Astrocyte (in vitro differentiated cells and primary cell): ENCODE data around the gene PSRC1. TPM values are rescaled to one million over a fixed set of nuclear protein-coding genes. Genes with fewer than 3 reads are reported as not detected.

Source experiments
- DNase-seq: peaks from one replicate; pipeline ENCODE4 v3.0.0-alpha.2; 2010; ENCODE audit warnings: low read depth
- FAIRE-seq: peaks from 2 replicates; lab custom pipeline; 2011; peaks lifted over from hg19 to GRCh38; lab: Jason Lieb, UNC
- H2AFZ ChIP-seq: 2 replicates; pipeline ENCODE4 v1.6.0; 2012; ENCODE audit warnings: low read depth, low read length, inconsistent platforms
- H3K27ac ChIP-seq: 2 replicates; pipeline ENCODE4 v1.5.1; 2011; ENCODE audit warnings: low read depth, low read length, inconsistent platforms
- H3K27me3 ChIP-seq: 2 replicates; pipeline ENCODE4 v1.6.0; 2011; ENCODE audit warnings: low read length, inconsistent platforms; ENCODE audit not compliant: insufficient read depth
- H3K36me3 ChIP-seq: 2 replicates; pipeline ENCODE4 v1.5.1; 2011; ENCODE audit warnings: low read length, inconsistent platforms; ENCODE audit not compliant: insufficient read depth
- H3K4me1 ChIP-seq: 2 replicates; pipeline ENCODE4 v1.5.1; 2011; ENCODE audit warnings: low read length, inconsistent platforms; ENCODE audit not compliant: insufficient read depth
- H3K4me2 ChIP-seq: 2 replicates; pipeline ENCODE4 v1.6.0; 2012; ENCODE audit warnings: low read length, inconsistent platforms
- H3K4me3 ChIP-seq: 2 replicates; pipeline ENCODE4 v1.5.1; 2011; ENCODE audit warnings: low read depth, mild to moderate bottlenecking, low read length, inconsistent platforms; ENCODE audit not compliant: insufficient read depth
- H3K79me2 ChIP-seq: 2 replicates; pipeline ENCODE4 v1.6.0; 2012; ENCODE audit warnings: mild to moderate bottlenecking, low read length, inconsistent platforms; ENCODE audit not compliant: insufficient read depth
- H3K9ac ChIP-seq: 2 replicates; pipeline ENCODE4 v1.6.0; 2012; ENCODE audit warnings: mild to moderate bottlenecking, low read length, inconsistent platforms
- H3K9me3 ChIP-seq: 2 replicates; pipeline ENCODE4 v1.5.1; 2012; ENCODE audit warnings: low read depth, mild to moderate bottlenecking, low read length, inconsistent platforms; ENCODE audit not compliant: insufficient read depth
- H4K20me1 ChIP-seq: 2 replicates; pipeline ENCODE4 v1.6.0; 2012; ENCODE audit warnings: low read length, inconsistent platforms; ENCODE audit not compliant: insufficient read depth
- H3K27ac Mint-ChIP-seq: one replicate; pipeline ENCODE4 v1.8.0; 2021; ENCODE audit warnings: mild to moderate bottlenecking, mixed read lengths; ENCODE audit not compliant: unreplicated experiment
- H3K27me3 Mint-ChIP-seq: one replicate; pipeline ENCODE4 v1.8.0; 2021; ENCODE audit warnings: low read depth, mixed read lengths; ENCODE audit not compliant: unreplicated experiment
- H3K36me3 Mint-ChIP-seq: one replicate; pipeline ENCODE4 v1.8.0; 2021; ENCODE audit warnings: low read depth, mixed read lengths; ENCODE audit not compliant: unreplicated experiment
- H3K4me1 Mint-ChIP-seq: one replicate; pipeline ENCODE4 v1.8.0; 2021; ENCODE audit warnings: low read depth, mixed read lengths; ENCODE audit not compliant: unreplicated experiment
- H3K4me3 Mint-ChIP-seq: one replicate; pipeline ENCODE4 v1.8.0; 2021; ENCODE audit warnings: mild to moderate bottlenecking, moderate library complexity, mixed read lengths; ENCODE audit not compliant: unreplicated experiment
- H3K9me3 Mint-ChIP-seq: one replicate; pipeline ENCODE4 v1.8.0; 2021; ENCODE audit warnings: mild to moderate bottlenecking, mixed read lengths; ENCODE audit not compliant: unreplicated experiment
- CTCF ChIP-seq: IDR thresholded peaks from 2 replicates; pipeline ENCODE4 v1.5.1; 2011; ENCODE audit warnings: low read depth, mild to moderate bottlenecking, inconsistent platforms, low read length, moderate library complexity; ENCODE audit not compliant: insufficient read depth
- EZH2 ChIP-seq: IDR thresholded peaks from 2 replicates; pipeline ENCODE4 v1.6.1; 2012; ENCODE audit warnings: mild to moderate bottlenecking, low read length, inconsistent platforms; ENCODE audit not compliant: insufficient read depth
- total RNA-seq: library from RNA; stranded (reverse); gene quantifications from 2 replicates; pipeline ENCODE4 v1.2.1, GENCODE V29; 2021

PSRC1 gene
- total RNA-seq, 1 donor from 2014 or later, result 7.7 TPM

GRCh38 chr1:109262231-109263055, 20.5 kb downstream of the PSRC1 start:
- H3K4me1 ChIP-seq, result peaks cover 9% of the 10 kb centered on the region
- no peak for TF ChIP-seq EZH2
- no peak for TF ChIP-seq CTCF
- no peaks in the 10 kb centered on the region for H3K27me3 ChIP-seq
- H3K27ac ChIP-seq, result no peak overlapping the region
- H3K79me2 ChIP-seq, result no peaks in the 10 kb centered on the region
- no peak overlapping the region for H3K4me2 ChIP-seq
- H4K20me1 ChIP-seq, result no peaks in the 10 kb centered on the region
- H3K9ac ChIP-seq, result no peak overlapping the region
- Mint-ChIP-seq H3K4me1 (peaks cover 3% of the 10 kb centered on the region), H3K4me3 (no peak overlapping the region), H3K9me3 (no peaks in the 10 kb centered on the region), H3K27ac (no peak overlapping the region), H3K36me3 (peaks cover 3% of the 10 kb centered on the region), H3K27me3 (peaks cover 2% of the 10 kb centered on the region)
- FAIRE-seq (no peak), DNase-seq (no peak)
- no peaks in the 10 kb centered on the region for H3K9me3 ChIP-seq
- H2AFZ ChIP-seq, result no peak overlapping the region
- no peak overlapping the region for H3K4me3 ChIP-seq
- H3K36me3 ChIP-seq, result no peaks in the 10 kb centered on the region

GRCh38 chr1:109261578-109261977, 21.4 kb downstream of the PSRC1 start:
- Histone ChIP-seq H3K27me3 (no peaks in the 10 kb centered on the region), H3K4me1 (peaks cover 4% of the 10 kb centered on the region), H3K36me3 (no peaks in the 10 kb centered on the region), H3K79me2 (no peaks in the 10 kb centered on the region), H3K9ac (no peak overlapping the region), H3K4me3 (no peak overlapping the region), H3K27ac (no peak overlapping the region), H2AFZ (no peak overlapping the region), H3K4me2 (no peak overlapping the region), H4K20me1 (no peaks in the 10 kb centered on the region), H3K9me3 (no peaks in the 10 kb centered on the region)
- FAIRE-seq, result no peak
- H3K36me3 Mint-ChIP-seq, result peaks cover 2% of the 10 kb centered on the region
- H3K9me3 Mint-ChIP-seq, result no peaks in the 10 kb centered on the region
- H3K27ac Mint-ChIP-seq, result no peak overlapping the region
- H3K4me1 Mint-ChIP-seq, result peaks cover 6% of the 10 kb centered on the region
- no peak overlapping the region for H3K4me3 Mint-ChIP-seq
- no peak for TF ChIP-seq EZH2
- no peak for TF ChIP-seq CTCF
- H3K27me3 Mint-ChIP-seq, result peaks cover 2% of the 10 kb centered on the region
- no peak for DNase-seq

- peaks cover 6% of the 10 kb centered on the region for H3K4me1 Mint-ChIP-seq
- H3K4me1 ChIP-seq, result peaks cover 4% of the 10 kb centered on the region
- H3K36me3 Mint-ChIP-seq, result peaks cover 2% of the 10 kb centered on the region
- H3K4me2 ChIP-seq, result no peak overlapping the region
- H3K9me3 Mint-ChIP-seq, result no peaks in the 10 kb centered on the region
- H3K27ac Mint-ChIP-seq, result no peak overlapping the region
- H3K9ac ChIP-seq, result no peak overlapping the region
- H3K4me3 Mint-ChIP-seq, result no peak overlapping the region
- no peaks in the 10 kb centered on the region for H3K27me3 ChIP-seq
- H3K9me3 ChIP-seq, result no peaks in the 10 kb centered on the region
- no peak overlapping the region for H2AFZ ChIP-seq
- H3K79me2 ChIP-seq, result peaks cover 2% of the 10 kb centered on the region
- H3K4me3 ChIP-seq, result no peak overlapping the region
- no peak overlapping the region for H3K27ac ChIP-seq
- DNase-seq, result no peak
- FAIRE-seq, result no peak
- peaks cover 2% of the 10 kb centered on the region for H3K27me3 Mint-ChIP-seq
- TF ChIP-seq EZH2 (no peak), CTCF (no peak)
- no peaks in the 10 kb centered on the region for H4K20me1 ChIP-seq
- no peaks in the 10 kb centered on the region for H3K36me3 ChIP-seq
Observed at GRCh38 chr1:109261006-109261405, 21.9 kb downstream of the PSRC1 start.
